NCI-H1436 treated with DMSO at 0.1 percent for 48 hours (cell line): ENCODE data around the gene KRT74.
"Not testable (repeated sequence)": the region's sequence is repeated elsewhere in the genome, so short reads cannot be mapped to it uniquely, and the experiment has no call there.

Source experiments
- DNase-seq: peaks from one replicate; lab custom pipeline; 2025; lab: John Stamatoyannopoulos, UW

Gene KRT74

DNA sequence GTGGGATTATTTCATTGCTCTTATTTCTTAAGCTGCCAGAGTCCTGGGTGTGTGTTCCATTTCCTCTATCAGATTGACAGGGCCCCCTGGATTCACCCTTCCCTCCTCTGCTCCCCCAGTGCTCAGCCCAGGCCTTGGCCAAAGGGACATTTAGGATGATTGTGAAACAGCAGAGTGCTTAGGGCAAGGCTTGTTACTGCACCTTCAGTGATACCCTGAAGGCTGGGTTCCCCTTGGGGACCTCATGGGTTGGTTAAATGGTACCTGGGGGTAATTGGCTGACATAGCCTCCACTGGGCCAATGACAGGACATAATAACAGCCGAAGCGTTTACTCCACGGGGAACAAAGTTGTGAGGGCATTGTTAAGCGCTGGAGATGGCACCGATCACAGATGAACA, 28.9 kb upstream of the KRT74 start:
- DNase-seq, result no peak

DNA sequence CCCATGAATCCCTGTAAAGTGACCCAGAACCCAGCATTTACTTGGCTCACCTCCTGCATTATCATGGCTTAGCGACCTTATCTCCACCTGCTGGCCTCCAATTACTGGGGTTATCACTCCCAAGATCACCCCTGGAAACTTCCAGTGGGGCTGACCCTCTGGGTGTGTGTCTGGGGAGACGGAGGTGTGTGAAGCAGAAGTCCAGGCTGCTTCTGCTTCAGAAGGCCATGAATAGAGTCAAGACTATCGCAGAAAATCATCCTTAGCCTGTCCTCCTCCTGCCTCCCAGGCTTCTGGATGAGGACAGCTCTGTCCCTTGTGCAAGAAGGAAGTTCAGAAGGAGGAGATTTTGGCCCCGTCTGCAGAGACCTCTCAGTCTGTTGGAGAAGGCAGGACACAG, 28.0 kb upstream of the KRT74 start:
- no peak for DNase-seq

GRCh38 chr12:52600941-52601481, 27.4 kb upstream of the KRT74 start, which contains the start of gene KRT72:
Gene KRT72, minus strand, starts transcription at chr12:52601463. Its CDS starts 11 bp downstream, at chr12:52601452.
- DNase-seq, result no peak

- DNase-seq, result no peak
Measured at GRCh38 chr12:52600475-52600874, 26.8 kb upstream of the KRT74 start.

DNA sequence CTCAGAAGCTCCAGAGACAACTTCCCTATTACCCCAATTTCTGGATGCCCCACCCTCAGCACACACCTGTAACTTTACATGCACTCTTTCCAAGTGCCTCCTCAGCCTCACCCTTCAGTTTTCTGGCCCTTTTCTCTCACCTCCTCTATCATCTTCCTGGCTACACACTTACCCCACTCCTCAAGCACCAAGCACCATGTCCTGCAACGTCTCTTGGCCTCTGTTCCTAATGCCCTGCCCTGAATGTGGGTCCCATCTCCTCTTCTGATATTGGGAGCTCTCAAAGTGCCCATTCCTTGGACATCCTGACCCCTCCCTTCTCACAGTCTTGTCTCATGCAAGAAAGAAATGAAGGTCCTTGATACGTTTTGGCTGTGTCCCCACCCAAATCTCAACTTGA, 26.4 kb upstream of the KRT74 start:
- DNase-seq, result no peak

GRCh38 chr12:52598966-52599365, 25.3 kb upstream of the KRT74 start:
- DNase-seq, result no peak

- not testable (repeated sequence) for DNase-seq
Measured at GRCh38 chr12:52594237-52594636, 20.6 kb upstream of the KRT74 start.

- no peak for DNase-seq
Measured at GRCh38 chr12:52591521-52591920, 17.9 kb upstream of the KRT74 start.

GRCh38 chr12:52590021-52590420, 16.4 kb upstream of the KRT74 start:
- DNase-seq, result no peak

- DNase-seq, result no peak
Measured at GRCh38 chr12:52587563-52587962, 13.9 kb upstream of the KRT74 start.

- DNase-seq, result no peak
Measured at GRCh38 chr12:52585946-52586345, 12.3 kb upstream of the KRT74 start.

GRCh38 chr12:52585066-52585465, 11.4 kb upstream of the KRT74 start:
- no peak for DNase-seq

GRCh38 chr12:52584156-52584682, 10.6 kb upstream of the KRT74 start:
- DNase-seq, result no peak

- peak; percentile 10 for DNase-seq
Measured at GRCh38 chr12:52582971-52583456, 9.4 kb upstream of the KRT74 start.

DNA sequence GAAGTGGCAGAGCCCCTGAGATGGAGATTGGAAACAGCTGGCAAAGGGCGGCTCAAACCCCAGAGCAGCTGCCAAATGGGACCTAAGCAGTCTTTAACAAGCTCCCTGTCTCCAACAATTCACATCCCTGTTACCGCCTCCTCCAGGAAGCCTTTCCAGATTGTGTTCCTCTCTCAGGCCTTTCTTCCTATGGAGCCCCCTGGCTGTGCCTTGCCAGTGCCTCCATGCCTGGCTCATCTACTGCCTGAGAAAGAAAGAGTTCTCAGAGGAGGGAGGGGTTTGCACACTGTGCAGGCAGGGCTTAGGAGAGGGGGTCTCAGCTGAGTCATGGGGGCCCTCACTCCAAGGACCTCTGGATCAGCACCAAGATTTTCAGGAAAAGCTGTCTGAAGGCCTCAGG, 8.8 kb upstream of the KRT74 start:
- DNase-seq, result no peak

DNA sequence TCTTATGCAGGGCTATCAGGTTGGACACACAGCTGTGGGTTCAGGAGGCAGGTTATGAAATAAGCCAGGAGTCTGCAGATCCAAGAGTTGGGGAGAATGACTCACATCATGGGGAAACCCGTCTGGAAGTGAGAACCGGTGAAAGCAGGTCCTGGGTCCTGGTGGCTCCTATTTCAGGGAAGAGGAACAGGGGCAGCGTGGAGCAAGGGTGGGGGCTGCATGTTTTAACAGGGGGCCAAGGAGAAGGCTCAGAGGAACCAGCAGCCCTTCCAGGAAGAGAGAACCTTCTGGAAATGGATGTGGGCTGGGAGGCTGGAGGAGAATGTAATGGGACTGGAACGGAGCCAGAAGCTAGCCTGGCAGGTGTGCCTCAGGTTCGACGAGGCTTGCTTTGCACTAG, 7.8 kb upstream of the KRT74 start:
- DNase-seq, result no peak

DNA sequence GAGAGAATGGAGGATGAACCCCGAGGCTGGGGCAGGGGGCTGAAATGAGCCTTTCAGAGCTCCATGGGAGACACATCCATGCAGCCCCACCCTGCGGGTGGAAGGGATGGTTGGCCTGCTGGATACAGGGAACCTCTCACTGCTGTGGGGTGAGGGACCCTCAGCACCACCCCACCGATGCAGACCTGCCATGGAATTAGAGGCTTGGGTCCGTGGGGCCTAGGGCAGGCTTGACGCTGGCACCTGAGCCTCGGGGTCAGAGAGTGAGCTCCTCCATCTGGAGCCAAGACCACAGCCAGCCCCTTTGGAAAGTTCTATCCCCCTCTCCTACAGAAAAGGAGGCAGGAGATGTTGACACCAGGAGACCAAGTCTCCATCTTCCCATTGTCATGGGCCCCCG, 7.4 kb upstream of the KRT74 start:
- no peak for DNase-seq

- DNase-seq, result peak; percentile 16
Measured at GRCh38 chr12:52580496-52580895, 6.9 kb upstream of the KRT74 start.

DNA sequence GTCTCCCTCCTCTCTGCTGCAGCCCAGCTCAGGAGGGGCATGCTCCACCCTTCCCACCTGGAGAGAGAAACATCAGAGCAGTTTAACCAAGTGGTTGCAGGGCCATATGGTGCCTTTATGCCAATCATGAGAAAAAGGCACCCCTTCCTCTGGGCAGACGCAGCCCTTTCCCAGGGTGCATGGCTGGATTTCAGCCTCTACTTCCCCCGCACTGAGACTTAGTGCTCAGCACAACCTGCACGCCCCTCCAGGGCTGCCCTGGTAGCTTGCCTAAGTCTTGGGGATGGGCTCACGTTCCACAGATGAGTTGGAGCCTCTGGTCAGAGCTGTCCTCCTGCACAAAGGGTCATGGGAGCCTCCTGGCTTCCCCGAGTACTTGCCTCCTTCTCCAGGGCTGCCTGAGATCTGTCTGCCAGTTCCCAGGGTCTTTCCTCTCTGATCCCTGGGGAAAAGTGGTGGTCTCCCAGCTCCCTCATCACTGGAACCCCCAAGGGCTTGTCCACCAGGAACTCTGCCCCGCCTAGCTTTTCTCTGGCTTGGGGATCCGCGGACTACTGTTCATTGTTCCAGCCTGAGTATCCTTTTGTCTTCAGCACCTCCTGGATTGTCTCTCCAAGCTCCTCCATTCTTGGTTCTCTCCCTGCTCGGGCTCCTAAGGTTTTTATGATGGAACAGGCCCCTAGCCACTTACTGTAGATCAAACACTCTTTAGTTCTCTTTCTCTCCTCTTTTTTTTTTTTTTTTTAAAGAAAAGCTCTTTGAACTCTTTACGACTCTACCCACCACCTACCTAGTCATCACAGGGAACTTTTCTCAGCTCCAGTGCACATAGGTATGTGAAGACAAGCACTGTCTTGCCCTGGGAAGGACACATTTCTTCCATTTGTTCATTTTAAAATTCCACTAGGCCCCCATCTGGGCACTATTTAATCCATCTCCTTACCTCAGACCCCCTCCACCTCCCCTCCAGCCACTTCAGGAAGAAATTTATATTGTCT, 6.1 kb upstream of the KRT74 start:
- no peak for DNase-seq

DNA sequence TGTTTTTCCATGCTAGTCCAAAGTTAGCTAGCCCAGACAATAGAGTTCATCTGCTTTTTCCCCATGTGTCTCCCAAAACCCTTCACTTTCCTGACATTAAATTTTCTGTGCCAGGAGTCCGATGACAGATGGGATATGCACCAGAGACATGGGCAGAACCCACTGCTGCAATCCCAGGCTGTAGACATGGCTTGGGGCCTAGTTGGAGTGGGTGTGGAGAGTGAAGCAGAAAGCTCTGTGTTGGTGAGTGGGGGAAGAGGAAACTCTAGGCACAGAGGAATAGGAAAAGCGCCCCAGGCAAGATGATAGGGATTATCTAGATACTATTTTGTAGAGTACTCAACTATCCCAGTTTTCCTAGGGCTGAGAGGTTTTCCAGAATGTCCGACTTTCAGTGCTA, 4.8 kb upstream of the KRT74 start:
- no peak for DNase-seq

GRCh38 chr12:52577316-52577715, 3.7 kb upstream of the KRT74 start:
- DNase-seq, result no peak

DNA sequence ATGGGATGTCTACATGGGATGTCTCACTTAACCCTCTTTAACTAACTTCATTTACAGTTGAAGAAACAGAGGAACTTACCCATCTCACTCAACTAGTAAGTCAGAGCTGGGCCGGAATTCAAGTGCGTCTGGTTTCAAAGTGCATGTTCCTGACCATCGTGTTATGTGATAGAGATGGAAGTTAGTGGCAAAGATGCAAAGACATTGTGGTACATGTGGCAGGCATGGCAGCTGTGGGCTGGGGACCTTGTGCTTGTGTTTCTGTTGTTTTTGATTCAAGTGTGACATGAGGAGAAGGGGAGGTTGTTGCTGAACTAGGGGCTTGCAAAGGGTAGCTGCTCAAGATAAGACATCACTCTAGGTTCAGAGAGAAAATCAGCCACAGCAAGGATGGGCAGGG, 2.3 kb upstream of the KRT74 start:
- DNase-seq, result no peak

GRCh38 chr12:52575256-52575655, 1.6 kb upstream of the KRT74 start:
- no peak for DNase-seq
